GM23338 (cell line): ENCODE measurements around the gene SLC36A3. TPM values are rescaled to one million over a fixed set of nuclear protein-coding genes. Genes with fewer than 3 reads are reported as not detected.

Experiments used
- ATAC-seq: fragments of 200-7000 bp; cut with Tn5 transposase; 3 replicates; pipeline ENCODE4 v1.9.1; 2020
- DNase-seq: peaks from one replicate; pipeline ENCODE4 v3.0.0-alpha.2; 2015; ENCODE audit warnings: low spot score
- H2AFZ ChIP-seq: fragments of 200-600 bp; sonication (generic); 2 replicates; pipeline ENCODE4 v1.8.0; 2016; ENCODE audit warnings: antibody characterized with exemption, mild to moderate bottlenecking, moderate library complexity
- H3F3A ChIP-seq: fragments of 200-600 bp; sonication (generic); replicated peaks from 2 replicates; pipeline ENCODE4 v1.8.0; 2017; ENCODE audit warnings: antibody characterized with exemption, mixed run types, low read depth
- H3K27ac ChIP-seq: fragments of 200-600 bp; sonication (generic); 2 replicates; pipeline ENCODE4 v1.6.1; 2016; ENCODE audit warnings: low read depth
- H3K27me3 ChIP-seq: fragments of 200-600 bp; sonication (generic); 2 replicates; pipeline ENCODE4 v1.8.0; 2016; ENCODE audit warnings: mild to moderate bottlenecking, mixed run types, moderate library complexity; ENCODE audit not compliant: insufficient read depth
- H3K36me3 ChIP-seq: fragments of 200-600 bp; sonication (generic); 2 replicates; pipeline ENCODE4 v1.8.0; 2016; ENCODE audit warnings: mild to moderate bottlenecking; ENCODE audit not compliant: insufficient read depth
- H3K4me1 ChIP-seq: fragments of 200-600 bp; sonication (generic); 2 replicates; pipeline ENCODE4 v1.8.0; 2016; ENCODE audit warnings: mild to moderate bottlenecking, moderate library complexity; ENCODE audit not compliant: insufficient read depth
- H3K4me2 ChIP-seq: fragments of 200-600 bp; sonication (generic); 2 replicates; pipeline ENCODE4 v1.7.1; 2017; ENCODE audit warnings: mixed run types
- H3K4me3 ChIP-seq: fragments of 200-600 bp; sonication (generic); 2 replicates; pipeline ENCODE4 v1.6.1; 2016; ENCODE audit warnings: mixed run types
- H3K79me2 ChIP-seq: fragments of 200-600 bp; sonication (generic); replicated peaks from 2 replicates; pipeline ENCODE4 v1.8.0; 2017; ENCODE audit warnings: mild to moderate bottlenecking; ENCODE audit not compliant: insufficient read depth
- H3K9me2 ChIP-seq: fragments of 200-600 bp; sonication (generic); 2 replicates; pipeline ENCODE4 v1.8.0; 2017; ENCODE audit not compliant: insufficient read depth
- H4K20me1 ChIP-seq: fragments of 200-600 bp; sonication (generic); replicated peaks from 2 replicates; pipeline ENCODE4 v1.8.0; 2017; ENCODE audit warnings: mild to moderate bottlenecking; ENCODE audit not compliant: insufficient read depth
- H3K27ac Mint-ChIP-seq: 2 replicates; pipeline ENCODE4 v1.8.0; 2020; ENCODE audit warnings: inconsistent platforms, mild to moderate bottlenecking, moderate library complexity, mixed read lengths
- H3K27me3 Mint-ChIP-seq: 3 replicates; pipeline ENCODE4 v1.8.0; 2022; ENCODE audit warnings: low read depth, mild to moderate bottlenecking, moderate library complexity, mixed read lengths, inconsistent platforms; ENCODE audit not compliant: insufficient read depth, poor library complexity
- H3K36me3 Mint-ChIP-seq: 3 replicates; pipeline ENCODE4 v1.8.0; 2021; ENCODE audit warnings: low read depth, mild to moderate bottlenecking, inconsistent platforms, moderate library complexity, mixed read lengths
- H3K4me1 Mint-ChIP-seq: 3 replicates; pipeline ENCODE4 v1.8.0; 2020; ENCODE audit warnings: mild to moderate bottlenecking, inconsistent platforms, mixed read lengths
- H3K4me3 Mint-ChIP-seq: 3 replicates; pipeline ENCODE4 v1.8.0; 2021; ENCODE audit warnings: moderate library complexity, mild to moderate bottlenecking, inconsistent platforms, mixed read lengths
- H3K9me3 Mint-ChIP-seq: 3 replicates; pipeline ENCODE4 v1.8.0; 2020; ENCODE audit warnings: moderate library complexity, mild to moderate bottlenecking, inconsistent platforms, mixed read lengths
- CREB1 ChIP-seq: fragments of 250-450 bp; sonication (Bioruptor Pico); IDR thresholded peaks from 2 replicates; pipeline ENCODE4 v1.5.0; 2020; ENCODE audit warnings: low read depth, mild to moderate bottlenecking, moderate library complexity
- EZH2 ChIP-seq: fragments of 200-600 bp; sonication (generic); IDR thresholded peaks from one replicate; pipeline ENCODE4 v1.8.0; 2017; ENCODE audit warnings: antibody characterized with exemption, mild to moderate bottlenecking, low read depth; ENCODE audit not compliant: unreplicated experiment
- EZH2phosphoT487 ChIP-seq: fragments of 200-600 bp; sonication (generic); IDR thresholded peaks from one replicate; pipeline ENCODE4 v1.8.1; 2018; ENCODE audit warnings: antibody characterized with exemption; ENCODE audit not compliant: unreplicated experiment
- JUNB ChIP-seq: IDR thresholded peaks from one replicate; pipeline ENCODE4 v1.6.1; 2016; ENCODE audit warnings: antibody characterized with exemption; ENCODE audit not compliant: unreplicated experiment
- NANOG ChIP-seq: IDR thresholded peaks from 2 replicates; pipeline ENCODE4 v1.6.1; 2016; ENCODE audit warnings: antibody characterized with exemption, borderline replicate concordance
- POLR2AphosphoS5 ChIP-seq: IDR thresholded peaks from 2 replicates; pipeline ENCODE4 v1.6.1; 2016; ENCODE audit warnings: antibody characterized with exemption, low read depth
- STAT1 ChIP-seq: IDR thresholded peaks from one replicate; pipeline ENCODE4 v1.6.1; 2016; ENCODE audit warnings: antibody characterized with exemption; ENCODE audit not compliant: unreplicated experiment
- ZNF114 ChIP-seq: fragments of 250-450 bp; sonication (Bioruptor Pico); IDR thresholded peaks from 2 replicates; pipeline ENCODE4 v1.5.0; 2020; ENCODE audit warnings: mild to moderate bottlenecking, moderate library complexity
- ZNF331 ChIP-seq: fragments of 250-450 bp; sonication (Bioruptor Pico); IDR thresholded peaks from 2 replicates; pipeline ENCODE4 v1.5.0; 2020; ENCODE audit warnings: low read depth, mild to moderate bottlenecking, moderate library complexity
- polyA plus RNA-seq: library from polyadenylated mRNA; unstranded; fragments of >200 nt; fragmentation: Nextera tagmentation; extraction: Ambion mirVana; gene quantifications from 2 replicates; pipeline ENCODE4 v1.2.1, GENCODE V29; 2016
- total RNA-seq: library from RNA; depleted of rRNA; stranded (reverse); fragments of >200 nt; shearing (Covaris generic); gene quantifications from 2 replicates; pipeline ENCODE4 v1.2.3, GENCODE V29; 2014
- TF ChIP-seq, protein P1 (sequence below): IDR thresholded peaks from one replicate; pipeline ENCODE4 v1.6.1; 2018; ENCODE audit warnings: antibody characterized with exemption; ENCODE audit not compliant: unreplicated experiment
- TF ChIP-seq, protein P2 (sequence below), 2 experiments: fragments of 200-600 bp in 1 of 2; sonication (generic) in 1 of 2; conservative IDR thresholded peaks; 2 replicates each; pipeline versions ENCODE4 v1.5.1 to v1.6.1; 2016 to 2017; ENCODE audit warnings: antibody characterized with exemption in 2 of 2, low read depth in 2 of 2, mild to moderate bottlenecking in 2 of 2, moderate library complexity in 1 of 2
- TF ChIP-seq, protein P3 (sequence below): IDR thresholded peaks from 2 replicates; pipeline ENCODE4 v1.6.1; 2016; ENCODE audit warnings: antibody characterized with exemption
- TF ChIP-seq, protein P4 (sequence below): fragments of 250-450 bp; sonication (Bioruptor Pico); IDR thresholded peaks from 2 replicates; pipeline ENCODE4 v1.5.0; 2020; ENCODE audit warnings: mild to moderate bottlenecking, moderate library complexity

SLC36A3 gene
- total and polyA plus RNA-seq, 2 experiments from 2014 or later: not detected

DNA sequence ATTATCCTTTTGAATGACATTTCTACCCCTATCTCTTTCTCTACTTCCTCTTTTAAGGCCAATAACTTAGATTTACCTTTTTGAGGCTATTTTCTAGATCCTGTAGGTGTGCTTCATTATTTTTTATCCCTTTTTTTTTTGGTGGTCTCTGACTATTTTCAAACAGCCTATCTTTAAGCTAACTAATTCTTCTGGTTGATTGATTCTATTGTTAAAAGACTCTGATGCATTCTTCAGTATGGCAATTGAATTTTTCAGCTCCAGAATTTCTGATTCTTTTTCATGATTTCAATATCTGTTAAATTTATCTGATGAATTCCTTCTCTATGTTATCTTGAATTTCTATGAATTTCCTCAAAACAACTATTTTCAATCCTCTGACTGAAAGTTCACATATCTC lies 7.4 kb upstream of the SLC36A3 start:
- Histone ChIP-seq H3K4me1 (0 out of 2 replicates have a peak, but pooled peaks cover 5% of the 10 kb centered on the region), H2AFZ (no peak overlapping the region), H3K36me3 (no peaks in the 10 kb centered on the region), H3K4me3 (no peak overlapping the region), H3F3A (no peaks in the 10 kb centered on the region), H4K20me1 (no peaks in the 10 kb centered on the region), H3K27ac (no peak overlapping the region), H3K9me2 (no peaks in the 10 kb centered on the region), H3K79me2 (no peaks in the 10 kb centered on the region), H3K27me3 (no peaks in the 10 kb centered on the region), H3K4me2 (no peak overlapping the region)
- ATAC-seq (no peak), DNase-seq (no peak)
- Mint-ChIP-seq H3K4me3 (no peak overlapping the region), H3K27me3 (peaks cover 3% of the 10 kb centered on the region), H3K36me3 (peaks cover 5% of the 10 kb centered on the region; the same call in 1 of the 3 replicates), H3K4me1 (peaks cover 7% of the 10 kb centered on the region), H3K9me3 (peaks cover 8% of the 10 kb centered on the region; the same call in 1 of the 3 replicates), H3K27ac (no peak overlapping the region)
- TF ChIP-seq NANOG (no peak), EZH2phosphoT487 (no peak), ZNF114 (CRISPR knock-in tag) (no peak), STAT1 (no peak), JUNB (no peak), CREB1 (CRISPR knock-in tag) (no peak), EZH2 (no peak), ZNF331 (CRISPR knock-in tag) (no peak), POLR2AphosphoS5 (no peak)
- TF ChIP-seq, protein P1, sequence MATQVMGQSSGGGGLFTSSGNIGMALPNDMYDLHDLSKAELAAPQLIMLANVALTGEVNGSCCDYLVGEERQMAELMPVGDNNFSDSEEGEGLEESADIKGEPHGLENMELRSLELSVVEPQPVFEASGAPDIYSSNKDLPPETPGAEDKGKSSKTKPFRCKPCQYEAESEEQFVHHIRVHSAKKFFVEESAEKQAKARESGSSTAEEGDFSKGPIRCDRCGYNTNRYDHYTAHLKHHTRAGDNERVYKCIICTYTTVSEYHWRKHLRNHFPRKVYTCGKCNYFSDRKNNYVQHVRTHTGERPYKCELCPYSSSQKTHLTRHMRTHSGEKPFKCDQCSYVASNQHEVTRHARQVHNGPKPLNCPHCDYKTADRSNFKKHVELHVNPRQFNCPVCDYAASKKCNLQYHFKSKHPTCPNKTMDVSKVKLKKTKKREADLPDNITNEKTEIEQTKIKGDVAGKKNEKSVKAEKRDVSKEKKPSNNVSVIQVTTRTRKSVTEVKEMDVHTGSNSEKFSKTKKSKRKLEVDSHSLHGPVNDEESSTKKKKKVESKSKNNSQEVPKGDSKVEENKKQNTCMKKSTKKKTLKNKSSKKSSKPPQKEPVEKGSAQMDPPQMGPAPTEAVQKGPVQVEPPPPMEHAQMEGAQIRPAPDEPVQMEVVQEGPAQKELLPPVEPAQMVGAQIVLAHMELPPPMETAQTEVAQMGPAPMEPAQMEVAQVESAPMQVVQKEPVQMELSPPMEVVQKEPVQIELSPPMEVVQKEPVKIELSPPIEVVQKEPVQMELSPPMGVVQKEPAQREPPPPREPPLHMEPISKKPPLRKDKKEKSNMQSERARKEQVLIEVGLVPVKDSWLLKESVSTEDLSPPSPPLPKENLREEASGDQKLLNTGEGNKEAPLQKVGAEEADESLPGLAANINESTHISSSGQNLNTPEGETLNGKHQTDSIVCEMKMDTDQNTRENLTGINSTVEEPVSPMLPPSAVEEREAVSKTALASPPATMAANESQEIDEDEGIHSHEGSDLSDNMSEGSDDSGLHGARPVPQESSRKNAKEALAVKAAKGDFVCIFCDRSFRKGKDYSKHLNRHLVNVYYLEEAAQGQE: no peak
- TF ChIP-seq, protein P2, sequence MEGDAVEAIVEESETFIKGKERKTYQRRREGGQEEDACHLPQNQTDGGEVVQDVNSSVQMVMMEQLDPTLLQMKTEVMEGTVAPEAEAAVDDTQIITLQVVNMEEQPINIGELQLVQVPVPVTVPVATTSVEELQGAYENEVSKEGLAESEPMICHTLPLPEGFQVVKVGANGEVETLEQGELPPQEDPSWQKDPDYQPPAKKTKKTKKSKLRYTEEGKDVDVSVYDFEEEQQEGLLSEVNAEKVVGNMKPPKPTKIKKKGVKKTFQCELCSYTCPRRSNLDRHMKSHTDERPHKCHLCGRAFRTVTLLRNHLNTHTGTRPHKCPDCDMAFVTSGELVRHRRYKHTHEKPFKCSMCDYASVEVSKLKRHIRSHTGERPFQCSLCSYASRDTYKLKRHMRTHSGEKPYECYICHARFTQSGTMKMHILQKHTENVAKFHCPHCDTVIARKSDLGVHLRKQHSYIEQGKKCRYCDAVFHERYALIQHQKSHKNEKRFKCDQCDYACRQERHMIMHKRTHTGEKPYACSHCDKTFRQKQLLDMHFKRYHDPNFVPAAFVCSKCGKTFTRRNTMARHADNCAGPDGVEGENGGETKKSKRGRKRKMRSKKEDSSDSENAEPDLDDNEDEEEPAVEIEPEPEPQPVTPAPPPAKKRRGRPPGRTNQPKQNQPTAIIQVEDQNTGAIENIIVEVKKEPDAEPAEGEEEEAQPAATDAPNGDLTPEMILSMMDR (conservative IDR thresholded peaks at IDR 0.05; ENCODE audit: low read depth in 2 of 2): no peak
- TF ChIP-seq, protein P3, sequence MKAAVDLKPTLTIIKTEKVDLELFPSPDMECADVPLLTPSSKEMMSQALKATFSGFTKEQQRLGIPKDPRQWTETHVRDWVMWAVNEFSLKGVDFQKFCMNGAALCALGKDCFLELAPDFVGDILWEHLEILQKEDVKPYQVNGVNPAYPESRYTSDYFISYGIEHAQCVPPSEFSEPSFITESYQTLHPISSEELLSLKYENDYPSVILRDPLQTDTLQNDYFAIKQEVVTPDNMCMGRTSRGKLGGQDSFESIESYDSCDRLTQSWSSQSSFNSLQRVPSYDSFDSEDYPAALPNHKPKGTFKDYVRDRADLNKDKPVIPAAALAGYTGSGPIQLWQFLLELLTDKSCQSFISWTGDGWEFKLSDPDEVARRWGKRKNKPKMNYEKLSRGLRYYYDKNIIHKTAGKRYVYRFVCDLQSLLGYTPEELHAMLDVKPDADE: no peak
- TF ChIP-seq, protein P4, sequence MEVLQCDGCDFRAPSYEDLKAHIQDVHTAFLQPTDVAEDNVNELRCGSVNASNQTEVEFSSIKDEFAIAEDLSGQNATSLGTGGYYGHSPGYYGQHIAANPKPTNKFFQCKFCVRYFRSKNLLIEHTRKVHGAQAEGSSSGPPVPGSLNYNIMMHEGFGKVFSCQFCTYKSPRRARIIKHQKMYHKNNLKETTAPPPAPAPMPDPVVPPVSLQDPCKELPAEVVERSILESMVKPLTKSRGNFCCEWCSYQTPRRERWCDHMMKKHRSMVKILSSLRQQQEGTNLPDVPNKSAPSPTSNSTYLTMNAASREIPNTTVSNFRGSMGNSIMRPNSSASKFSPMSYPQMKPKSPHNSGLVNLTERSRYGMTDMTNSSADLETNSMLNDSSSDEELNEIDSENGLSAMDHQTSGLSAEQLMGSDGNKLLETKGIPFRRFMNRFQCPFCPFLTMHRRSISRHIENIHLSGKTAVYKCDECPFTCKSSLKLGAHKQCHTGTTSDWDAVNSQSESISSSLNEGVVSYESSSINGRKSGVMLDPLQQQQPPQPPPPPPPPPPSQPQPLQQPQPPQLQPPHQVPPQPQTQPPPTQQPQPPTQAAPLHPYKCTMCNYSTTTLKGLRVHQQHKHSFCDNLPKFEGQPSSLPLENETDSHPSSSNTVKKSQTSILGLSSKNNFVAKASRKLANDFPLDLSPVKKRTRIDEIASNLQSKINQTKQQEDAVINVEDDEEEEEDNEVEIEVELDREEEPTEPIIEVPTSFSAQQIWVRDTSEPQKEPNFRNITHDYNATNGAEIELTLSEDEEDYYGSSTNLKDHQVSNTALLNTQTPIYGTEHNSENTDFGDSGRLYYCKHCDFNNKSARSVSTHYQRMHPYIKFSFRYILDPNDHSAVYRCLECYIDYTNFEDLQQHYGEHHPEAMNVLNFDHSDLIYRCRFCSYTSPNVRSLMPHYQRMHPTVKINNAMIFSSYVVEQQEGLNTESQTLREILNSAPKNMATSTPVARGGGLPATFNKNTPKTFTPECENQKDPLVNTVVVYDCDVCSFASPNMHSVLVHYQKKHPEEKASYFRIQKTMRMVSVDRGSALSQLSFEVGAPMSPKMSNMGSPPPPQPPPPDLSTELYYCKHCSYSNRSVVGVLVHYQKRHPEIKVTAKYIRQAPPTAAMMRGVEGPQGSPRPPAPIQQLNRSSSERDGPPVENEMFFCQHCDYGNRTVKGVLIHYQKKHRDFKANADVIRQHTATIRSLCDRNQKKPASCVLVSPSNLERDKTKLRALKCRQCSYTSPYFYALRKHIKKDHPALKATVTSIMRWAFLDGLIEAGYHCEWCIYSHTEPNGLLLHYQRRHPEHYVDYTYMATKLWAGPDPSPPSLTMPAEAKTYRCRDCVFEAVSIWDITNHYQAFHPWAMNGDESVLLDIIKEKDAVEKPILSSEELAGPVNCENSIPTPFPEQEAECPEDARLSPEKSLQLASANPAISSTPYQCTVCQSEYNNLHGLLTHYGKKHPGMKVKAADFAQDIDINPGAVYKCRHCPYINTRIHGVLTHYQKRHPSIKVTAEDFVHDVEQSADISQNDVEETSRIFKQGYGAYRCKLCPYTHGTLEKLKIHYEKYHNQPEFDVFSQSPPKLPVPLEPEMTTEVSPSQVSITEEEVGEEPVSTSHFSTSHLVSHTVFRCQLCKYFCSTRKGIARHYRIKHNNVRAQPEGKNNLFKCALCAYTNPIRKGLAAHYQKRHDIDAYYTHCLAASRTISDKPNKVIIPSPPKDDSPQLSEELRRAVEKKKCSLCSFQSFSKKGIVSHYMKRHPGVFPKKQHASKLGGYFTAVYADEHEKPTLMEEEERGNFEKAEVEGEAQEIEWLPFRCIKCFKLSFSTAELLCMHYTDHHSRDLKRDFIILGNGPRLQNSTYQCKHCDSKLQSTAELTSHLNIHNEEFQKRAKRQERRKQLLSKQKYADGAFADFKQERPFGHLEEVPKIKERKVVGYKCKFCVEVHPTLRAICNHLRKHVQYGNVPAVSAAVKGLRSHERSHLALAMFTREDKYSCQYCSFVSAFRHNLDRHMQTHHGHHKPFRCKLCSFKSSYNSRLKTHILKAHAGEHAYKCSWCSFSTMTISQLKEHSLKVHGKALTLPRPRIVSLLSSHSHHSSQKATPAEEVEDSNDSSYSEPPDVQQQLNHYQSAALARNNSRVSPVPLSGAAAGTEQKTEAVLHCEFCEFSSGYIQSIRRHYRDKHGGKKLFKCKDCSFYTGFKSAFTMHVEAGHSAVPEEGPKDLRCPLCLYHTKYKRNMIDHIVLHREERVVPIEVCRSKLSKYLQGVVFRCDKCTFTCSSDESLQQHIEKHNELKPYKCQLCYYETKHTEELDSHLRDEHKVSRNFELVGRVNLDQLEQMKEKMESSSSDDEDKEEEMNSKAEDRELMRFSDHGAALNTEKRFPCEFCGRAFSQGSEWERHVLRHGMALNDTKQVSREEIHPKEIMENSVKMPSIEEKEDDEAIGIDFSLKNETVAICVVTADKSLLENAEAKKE (CRISPR knock-in tag): no peak
